Measurements from ENCODE around the gene CD70. TPM values are rescaled to one million over a fixed set of nuclear protein-coding genes. Genes with fewer than 3 reads are reported as not detected.

The CD70 gene
- total and polyA plus RNA-seq, 4 donors = 0.22 to 0.57 (median 0.34) TPM

DNA sequence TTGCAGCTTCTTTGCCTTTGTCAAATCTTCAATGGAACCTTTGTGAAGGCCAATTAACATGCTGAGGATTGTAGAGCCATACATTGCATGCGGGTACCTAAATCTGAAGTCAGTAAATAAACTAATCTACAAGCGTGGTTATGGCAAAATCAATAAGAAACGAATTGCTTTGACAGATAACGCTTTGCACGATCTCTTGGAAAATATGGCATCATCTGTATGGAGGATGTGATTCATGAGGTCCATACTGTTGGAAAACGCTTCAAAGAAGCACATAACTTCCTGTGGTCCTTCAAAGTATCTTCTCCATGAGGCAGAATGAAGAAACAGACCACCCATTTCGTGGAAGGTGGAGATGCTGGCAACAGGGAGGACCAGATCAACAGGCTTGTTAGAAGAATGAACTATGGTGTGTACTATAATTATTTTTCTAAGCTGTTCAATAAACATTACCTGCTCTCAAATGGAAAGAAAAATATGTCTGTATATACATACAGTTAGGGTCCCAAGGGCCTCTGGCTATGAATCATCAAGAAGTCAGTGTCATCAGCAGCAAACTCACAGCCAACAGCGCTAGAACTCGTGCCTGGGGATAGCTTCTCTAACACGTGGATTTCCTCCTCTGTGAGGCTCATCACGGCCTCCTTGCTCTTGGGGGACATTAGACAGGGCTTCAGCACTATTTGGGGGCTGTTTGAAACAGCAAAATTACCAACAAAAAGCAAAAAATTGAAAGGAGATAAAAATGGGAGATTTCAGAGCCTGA is 2.9 kb upstream of the CD70 start:
- Histone ChIP-seq H3K4me1 (ENCODE audit: control insufficient read depth in 5 of 5, insufficient read depth in 5 of 5, low read length in 5 of 5) (peaks cover 0 to 12% (median 0%) of the 10 kb centered on the region in 5 donors), H3K27me3 (ENCODE audit: control insufficient read depth in 3 of 3, insufficient read depth in 3 of 3, low read length in 2 of 3) (peaks cover 0 to 40% (median 34%) of the 10 kb centered on the region in 3 donors), H3K36me3 (ENCODE audit: control insufficient read depth in 4 of 4, insufficient read depth in 4 of 4, low read length in 4 of 4) (no peaks in the 10 kb centered on the region), H3K9ac (ENCODE audit: insufficient read depth in 1 of 2, low read length in 2 of 2) (no peak overlapping the region), H3K4me3 (no peak overlapping the region), H3K27ac (ENCODE audit: low read depth in 1 of 2, low read length in 1 of 2) (no peak overlapping the region), H3K9me3 (ENCODE audit: control insufficient read depth in 4 of 4, insufficient read depth in 3 of 4, low read length in 3 of 4) (peaks cover 0 to 2% (median 0%) of the 10 kb centered on the region in 4 donors)
- ATAC-seq (ENCODE audit: insufficient read depth, low FRiP score) = no peak
- no peak for DNase-seq
- 65 to 69% methylated on average over 11 of the region's 11 CpGs for WGBS, 2 donors
- TF ChIP-seq CTCF (IDR thresholded peaks at IDR 0.05; ENCODE audit: control extremely low read depth, extremely low read depth) = no peak

GRCh38 chr19:6590258-6590826 is 608 bp downstream of the CD70 start:
- Histone ChIP-seq H3K4me3 (no peak overlapping the region), H3K36me3 (ENCODE audit: control insufficient read depth in 4 of 4, insufficient read depth in 4 of 4, low read length in 4 of 4) (no peaks in the 10 kb centered on the region), H3K9ac (ENCODE audit: insufficient read depth in 1 of 2, low read length in 2 of 2) (no peak overlapping the region), H3K4me1 (ENCODE audit: control insufficient read depth in 5 of 5, insufficient read depth in 5 of 5, low read length in 5 of 5) (peaks cover 0 to 24% (median 2%) of the 10 kb centered on the region in 5 donors), H3K27ac (ENCODE audit: low read depth in 1 of 2, low read length in 1 of 2) (no peak overlapping the region), H3K27me3 (ENCODE audit: control insufficient read depth in 3 of 3, insufficient read depth in 3 of 3, low read length in 2 of 3) (peaks cover 4 to 70% (median 63%) of the 10 kb centered on the region in 3 donors), H3K9me3 (ENCODE audit: control insufficient read depth in 4 of 4, insufficient read depth in 3 of 4, low read length in 3 of 4) (no peaks in the 10 kb centered on the region)
- no peak for TF ChIP-seq CTCF (IDR thresholded peaks at IDR 0.05; ENCODE audit: control extremely low read depth, extremely low read depth)
- DNase-seq (no peak), ATAC-seq (ENCODE audit: insufficient read depth, low FRiP score) (no peak)
- WGBS, 2 donors = 1 to 2% methylated on average over 31 of the region's 31 CpGs

- Histone ChIP-seq H3K27me3 (ENCODE audit: control insufficient read depth in 3 of 3, insufficient read depth in 3 of 3, low read length in 2 of 3) (peaks cover 4 to 71% (median 63%) of the 10 kb centered on the region in 3 donors), H3K36me3 (ENCODE audit: control insufficient read depth in 4 of 4, insufficient read depth in 4 of 4, low read length in 4 of 4) (no peaks in the 10 kb centered on the region), H3K9ac (ENCODE audit: insufficient read depth in 1 of 2, low read length in 2 of 2) (no peak overlapping the region), H3K27ac (ENCODE audit: low read depth in 1 of 2, low read length in 1 of 2) (no peak overlapping the region), H3K9me3 (ENCODE audit: control insufficient read depth in 4 of 4, insufficient read depth in 3 of 4, low read length in 3 of 4) (no peaks in the 10 kb centered on the region), H3K4me3 (no peak overlapping the region), H3K4me1 (ENCODE audit: control insufficient read depth in 5 of 5, insufficient read depth in 5 of 5, low read length in 5 of 5) (peaks cover 0 to 24% (median 2%) of the 10 kb centered on the region in 5 donors)
- no peak for TF ChIP-seq CTCF (IDR thresholded peaks at IDR 0.05; ENCODE audit: control extremely low read depth, extremely low read depth)
- DNase-seq (no peak), ATAC-seq (ENCODE audit: insufficient read depth, low FRiP score) (no peak)
- WGBS, 2 donors = 6 to 7% methylated on average over 16 of the region's 16 CpGs
These were observed 1.2 kb downstream of the CD70 start for GRCh38 chr19:6589711-6590257.

Data from lung (tissue), 12 donors.